Measurements from ENCODE around the gene NANOS1. TPM values are rescaled to one million over a fixed set of nuclear protein-coding genes. Genes with fewer than 3 reads are reported as not detected.

Gene NANOS1
- total RNA-seq, 1 donor from 2014 or later = 5.3 TPM

- no peak for DNase-seq (ENCODE audit: low spot score in 2 of 2)
- no peak overlapping the region for H3K27ac ChIP-seq
- H3K27me3 ChIP-seq = no peaks in the 10 kb centered on the region
- H3K9me3 ChIP-seq = peaks cover 0 to 6% of the 10 kb centered on the region in 2 donors
- no peak overlapping the region for H3K4me3 ChIP-seq
- intact Hi-C loops (cut with DNase I) = no loop called here
- TF ChIP-seq, protein P1, sequence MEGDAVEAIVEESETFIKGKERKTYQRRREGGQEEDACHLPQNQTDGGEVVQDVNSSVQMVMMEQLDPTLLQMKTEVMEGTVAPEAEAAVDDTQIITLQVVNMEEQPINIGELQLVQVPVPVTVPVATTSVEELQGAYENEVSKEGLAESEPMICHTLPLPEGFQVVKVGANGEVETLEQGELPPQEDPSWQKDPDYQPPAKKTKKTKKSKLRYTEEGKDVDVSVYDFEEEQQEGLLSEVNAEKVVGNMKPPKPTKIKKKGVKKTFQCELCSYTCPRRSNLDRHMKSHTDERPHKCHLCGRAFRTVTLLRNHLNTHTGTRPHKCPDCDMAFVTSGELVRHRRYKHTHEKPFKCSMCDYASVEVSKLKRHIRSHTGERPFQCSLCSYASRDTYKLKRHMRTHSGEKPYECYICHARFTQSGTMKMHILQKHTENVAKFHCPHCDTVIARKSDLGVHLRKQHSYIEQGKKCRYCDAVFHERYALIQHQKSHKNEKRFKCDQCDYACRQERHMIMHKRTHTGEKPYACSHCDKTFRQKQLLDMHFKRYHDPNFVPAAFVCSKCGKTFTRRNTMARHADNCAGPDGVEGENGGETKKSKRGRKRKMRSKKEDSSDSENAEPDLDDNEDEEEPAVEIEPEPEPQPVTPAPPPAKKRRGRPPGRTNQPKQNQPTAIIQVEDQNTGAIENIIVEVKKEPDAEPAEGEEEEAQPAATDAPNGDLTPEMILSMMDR (IDR thresholded peaks at IDR 0.05) = no peak
- H3K4me1 ChIP-seq = no peaks in the 10 kb centered on the region
- no peaks in the 10 kb centered on the region for H3K36me3 ChIP-seq
These were observed 36.3 kb upstream of the NANOS1 start for GRCh38 chr10:118993214-118993613.

- Histone ChIP-seq H3K27ac (no peak overlapping the region), H3K36me3 (no peaks in the 10 kb centered on the region), H3K9me3 (peaks cover 0 to 4% of the 10 kb centered on the region in 2 donors), H3K4me3 (no peak overlapping the region), H3K27me3 (no peaks in the 10 kb centered on the region), H3K4me1 (no peaks in the 10 kb centered on the region)
- TF ChIP-seq, protein P1 (IDR thresholded peaks at IDR 0.05) = no peak
- intact Hi-C loops (cut with DNase I) = no loop called here
- DNase-seq (ENCODE audit: low spot score in 2 of 2) = no peak
These were observed 35.2 kb upstream of the NANOS1 start for GRCh38 chr10:118994321-118994720.

GRCh38 chr10:118995739-118996138 lies 33.8 kb upstream of the NANOS1 start:
- DNase-seq (ENCODE audit: low spot score in 2 of 2) = no peak
- TF ChIP-seq, protein P1 (IDR thresholded peaks at IDR 0.05) = no peak
- H3K4me3 ChIP-seq = no peak overlapping the region
- H3K36me3 ChIP-seq = no peaks in the 10 kb centered on the region
- no peak overlapping the region for H3K27ac ChIP-seq
- H3K9me3 ChIP-seq = no peaks in the 10 kb centered on the region
- intact Hi-C loops (cut with DNase I) = no loop called here
- H3K27me3 ChIP-seq = no peaks in the 10 kb centered on the region
- H3K4me1 ChIP-seq = no peaks in the 10 kb centered on the region

DNA sequence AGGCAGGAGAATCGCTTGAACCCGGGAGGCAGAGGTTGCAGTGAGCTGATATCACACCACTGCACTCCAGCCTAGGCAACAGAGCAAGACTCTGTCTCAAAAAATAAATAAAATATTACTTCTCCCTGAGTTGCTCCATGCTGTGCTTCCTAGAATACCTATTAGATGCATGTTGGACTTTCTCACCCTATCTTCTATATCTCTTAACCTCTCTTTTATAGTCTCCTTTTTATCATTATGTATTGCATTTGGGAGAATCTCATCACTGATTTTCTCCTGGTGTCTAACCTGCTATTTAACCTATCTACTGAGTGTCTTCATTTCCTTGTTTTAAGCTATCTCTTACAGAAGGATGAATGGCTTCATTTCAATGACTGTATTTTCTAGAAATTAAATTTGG lies 32.1 kb upstream of the NANOS1 start:
- no peaks in the 10 kb centered on the region for H3K4me1 ChIP-seq
- no peaks in the 10 kb centered on the region for H3K27me3 ChIP-seq
- TF ChIP-seq, protein P1 (IDR thresholded peaks at IDR 0.05) = no peak
- no peaks in the 10 kb centered on the region for H3K36me3 ChIP-seq
- no peak overlapping the region for H3K4me3 ChIP-seq
- no peak for DNase-seq (ENCODE audit: low spot score in 2 of 2)
- intact Hi-C loops (cut with DNase I) = no loop called here
- H3K27ac ChIP-seq = no peak overlapping the region
- no peaks in the 10 kb centered on the region for H3K9me3 ChIP-seq

DNA sequence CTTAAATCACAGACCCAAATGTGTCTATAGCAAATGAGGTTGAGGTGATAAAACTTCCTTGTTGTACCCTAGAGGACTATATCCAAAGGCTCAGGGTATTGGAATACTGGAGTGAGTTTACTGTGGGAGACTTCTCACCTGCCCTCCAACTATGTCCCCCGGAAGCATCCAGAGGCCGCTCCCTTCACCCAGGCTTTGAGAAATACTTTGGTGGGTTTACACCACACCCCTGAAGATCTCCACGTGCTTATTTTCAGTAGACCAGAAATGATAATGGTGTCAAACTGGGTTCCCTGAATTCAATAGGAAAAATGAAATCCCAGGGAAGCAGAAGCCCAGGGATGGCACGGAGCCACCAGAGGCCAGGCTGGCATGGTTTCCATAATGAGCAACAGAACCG lies 31.3 kb upstream of the NANOS1 start:
- Histone ChIP-seq H3K36me3 (no peaks in the 10 kb centered on the region), H3K9me3 (no peaks in the 10 kb centered on the region), H3K27me3 (no peaks in the 10 kb centered on the region), H3K4me1 (no peaks in the 10 kb centered on the region), H3K4me3 (no peak overlapping the region), H3K27ac (no peak overlapping the region)
- intact Hi-C loops (cut with DNase I) = no loop called here
- TF ChIP-seq, protein P1 (IDR thresholded peaks at IDR 0.05) = no peak
- no peak for DNase-seq (ENCODE audit: low spot score in 2 of 2)

All from ascending aorta (tissue), 2 donors.